GM18508 (cell line): ENCODE data around the gene KRTAP10-6.
"Not testable (repeated sequence)": the region's sequence is repeated elsewhere in the genome, so short reads cannot be mapped to it uniquely, and the experiment has no call there.

Experiments used
- ATAC-seq: cut with Tn5 transposase; IDR thresholded peaks from one replicate; pipeline ENCODE4 v1.9.1; 2021; ENCODE audit warnings: moderate number of reproducible peaks; ENCODE audit not compliant: insufficient read depth, unreplicated experiment

The KRTAP10-6 gene

GRCh38 chr21:44600118-44600978 is 8.0 kb upstream of the KRTAP10-6 start, which contains the start of gene KRTAP10-7:
TSS of gene KRTAP10-7 (plus strand) at chr21:44600597. CDS start at chr21:44600622, 25 bp downstream.
- not testable (repeated sequence) for ATAC-seq

GRCh38 chr21:44599264-44600029 is 7.1 kb upstream of the KRTAP10-6 start:
- no peak for ATAC-seq

DNA sequence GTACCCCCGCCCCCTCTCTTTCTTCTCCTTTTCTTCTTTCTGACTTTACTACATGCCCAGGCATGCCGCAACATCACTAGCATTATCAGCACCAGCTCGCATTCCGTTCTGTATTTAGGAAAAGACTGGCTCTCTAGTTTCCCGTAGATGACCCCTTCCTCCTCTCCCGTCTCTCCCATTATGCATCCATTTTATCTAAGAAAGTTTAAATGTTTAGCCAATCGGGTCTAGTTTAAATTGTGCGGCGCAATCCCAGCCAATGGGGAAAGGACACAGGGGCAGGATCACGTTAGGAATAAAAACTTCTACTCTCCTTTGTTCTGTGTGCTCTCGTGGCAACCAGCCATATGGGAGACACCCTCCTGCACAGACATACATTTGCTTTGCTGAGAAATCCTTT is 5.8 kb upstream of the KRTAP10-6 start:
- no peak for ATAC-seq

GRCh38 chr21:44596068-44596725 is 3.9 kb upstream of the KRTAP10-6 start:
- ATAC-seq, result no peak

GRCh38 chr21:44595524-44595923 is 3.2 kb upstream of the KRTAP10-6 start:
- ATAC-seq, result no peak

DNA sequence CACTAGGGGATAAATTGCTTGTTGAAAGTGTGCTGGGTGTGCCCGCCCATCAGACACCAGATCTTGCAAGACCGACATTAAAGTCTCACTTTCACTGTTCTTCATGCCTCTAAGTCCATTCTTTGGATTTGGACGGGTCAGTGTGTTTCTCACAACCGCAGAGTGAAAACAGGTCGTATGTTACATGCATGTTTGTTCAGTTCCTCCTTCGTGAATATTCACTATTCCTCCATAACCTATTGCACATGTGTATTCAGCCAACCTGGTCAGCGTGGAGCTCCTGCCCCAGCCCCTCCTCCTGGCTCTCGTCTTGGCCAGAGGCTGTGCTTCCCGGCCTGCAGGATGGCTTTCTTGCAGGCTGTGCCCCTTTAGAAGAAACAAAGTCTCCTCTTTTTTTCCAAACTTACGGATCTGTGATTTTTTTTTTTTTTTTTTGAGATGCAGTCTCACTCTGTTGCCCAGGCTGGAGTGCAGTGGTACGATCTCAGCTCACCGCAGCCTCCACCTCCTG is 2.2 kb upstream of the KRTAP10-6 start:
- no peak for ATAC-seq

DNA sequence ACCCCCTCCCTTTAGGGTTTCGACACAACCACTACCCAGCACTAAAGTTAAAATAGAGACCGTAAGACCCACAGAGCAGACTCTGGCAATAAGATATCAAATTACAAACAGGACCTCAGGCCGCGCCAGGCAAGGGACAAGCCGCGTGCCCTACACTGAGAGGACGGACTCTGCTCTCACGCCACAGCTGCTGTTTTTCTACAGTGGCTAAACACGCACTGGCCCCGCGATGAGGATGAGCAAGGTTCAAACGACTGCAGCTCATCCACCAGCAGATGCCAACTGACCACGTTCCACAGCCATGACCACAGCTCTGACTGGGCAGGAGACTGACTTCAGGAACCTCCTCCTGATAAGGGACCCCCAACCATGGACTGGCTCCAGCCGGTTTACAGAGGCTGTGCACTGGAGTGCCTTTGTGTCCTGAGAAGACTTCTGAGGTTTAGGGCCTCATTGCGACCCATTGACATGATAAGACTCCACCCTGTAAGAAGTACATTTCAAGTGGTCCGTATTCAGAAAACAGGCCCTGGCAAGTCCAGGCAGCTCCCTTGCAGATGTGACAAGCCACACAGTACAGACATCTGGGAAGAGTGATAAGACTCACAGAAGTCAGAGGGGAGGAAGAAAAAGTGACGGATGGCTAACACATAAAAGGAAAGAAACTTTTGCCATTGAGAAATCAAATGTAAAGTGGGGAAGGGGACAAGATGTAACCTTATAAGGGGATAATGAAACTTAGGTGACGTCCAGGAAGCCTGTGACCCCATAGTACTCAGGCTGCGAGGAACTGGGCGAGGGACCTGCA is 1.5 kb upstream of the KRTAP10-6 start:
- ATAC-seq, result no peak

- ATAC-seq, result not testable (repeated sequence)
Measured at GRCh38 chr21:44591801-44592130, 539 bp downstream of the KRTAP10-6 start.

DNA sequence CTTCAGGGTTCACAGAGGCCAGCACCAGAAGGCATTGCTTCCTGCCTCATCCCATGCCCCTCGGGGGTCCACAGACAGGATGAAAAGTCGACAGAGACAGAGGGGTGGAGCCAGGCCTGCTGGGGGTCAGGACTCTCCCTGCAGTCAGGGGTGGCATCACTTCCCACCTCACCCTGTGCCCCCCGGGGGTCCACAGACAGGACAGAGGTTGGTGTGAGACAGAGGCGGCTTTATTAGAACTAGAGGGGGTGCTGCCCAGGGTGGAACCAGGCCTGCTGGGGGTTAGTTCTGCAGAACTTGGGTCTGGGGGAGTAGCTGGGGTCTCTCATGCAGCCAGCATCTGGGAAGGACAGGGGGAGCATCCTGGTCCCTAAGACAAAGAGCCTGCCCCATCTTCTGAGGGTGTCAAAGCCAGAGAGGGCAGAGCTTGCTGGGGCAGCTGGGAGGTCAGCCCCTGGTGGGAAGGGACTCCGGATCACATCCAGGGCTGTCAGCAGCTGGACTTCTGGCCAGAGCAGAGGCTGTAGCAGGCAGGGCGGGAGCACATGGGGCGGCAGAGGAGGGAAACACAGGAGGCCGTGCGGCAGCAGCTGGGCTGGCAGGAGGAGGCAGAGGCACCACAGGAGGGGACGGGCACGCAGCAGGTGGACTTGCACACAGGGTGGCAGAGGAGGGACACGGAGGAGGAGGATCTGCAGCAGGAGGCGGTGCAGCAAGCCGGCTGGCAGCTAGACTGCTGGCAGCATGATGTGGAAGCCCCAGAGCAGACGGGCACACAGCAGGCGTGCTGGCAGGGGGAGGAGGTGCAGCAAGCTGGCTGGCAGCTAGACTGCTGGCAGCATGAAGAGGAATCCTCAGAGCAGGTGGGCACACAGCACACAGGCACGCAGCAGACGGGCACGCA is 1.2 kb downstream of the KRTAP10-6 start:
- not testable (repeated sequence) for ATAC-seq

DNA sequence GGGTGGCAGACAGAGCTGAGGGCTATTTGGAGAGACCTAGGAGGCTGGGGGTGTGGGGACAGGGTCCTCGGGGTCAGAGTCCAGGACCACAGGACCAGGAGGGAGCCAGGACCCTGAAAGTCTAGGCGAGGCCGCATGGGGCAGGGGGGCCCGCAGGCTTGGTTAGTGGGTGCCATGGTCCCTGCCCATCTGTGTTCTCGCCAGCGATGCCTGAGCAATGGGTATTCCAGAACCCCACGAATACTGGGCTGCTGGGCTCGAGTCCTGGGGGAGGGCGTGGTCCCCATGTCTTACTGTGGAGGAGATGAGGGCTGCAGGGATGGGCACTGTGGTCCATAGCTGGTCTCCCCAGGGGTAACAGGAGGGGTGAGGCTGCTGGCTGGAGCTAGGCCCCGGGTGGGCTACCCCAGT is 2.0 kb downstream of the KRTAP10-6 start:
- no peak for ATAC-seq

DNA sequence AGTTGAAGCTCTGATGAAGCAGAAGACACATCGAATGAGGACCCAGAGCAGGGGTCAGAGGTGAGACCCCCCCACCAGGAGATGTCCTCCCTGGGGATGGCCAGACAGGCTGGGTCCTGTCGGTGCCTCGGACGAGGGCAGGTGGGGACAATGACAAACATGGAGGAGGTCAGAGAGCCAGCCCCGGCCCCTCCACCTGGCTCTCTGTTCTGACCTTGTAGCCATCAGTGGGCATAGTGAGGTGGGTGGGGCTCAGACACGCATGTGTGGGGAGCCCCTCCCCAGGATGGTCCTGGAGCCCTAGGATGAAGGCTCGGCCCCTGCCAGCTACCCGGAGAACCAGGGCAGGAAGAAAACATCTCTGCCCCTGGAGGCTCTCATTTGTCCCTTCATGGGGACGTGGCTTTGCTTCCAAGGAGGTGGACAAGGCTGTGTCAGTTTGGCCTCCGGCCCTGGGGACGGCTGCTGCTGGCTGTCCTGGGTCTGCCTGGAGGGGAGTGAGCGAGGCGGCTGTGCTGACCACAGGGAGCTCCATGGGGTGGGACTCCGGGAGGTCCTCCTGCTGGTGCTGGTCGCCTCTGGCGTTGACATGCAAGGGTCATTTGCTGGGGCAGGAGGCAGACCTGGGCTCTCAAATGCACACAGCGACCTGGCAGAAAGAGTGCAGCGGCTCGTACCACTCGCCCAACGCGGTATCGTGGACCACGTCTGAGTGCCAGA is 2.6 kb downstream of the KRTAP10-6 start:
- ATAC-seq, result no peak

GRCh38 chr21:44589094-44589493 is 3.2 kb downstream of the KRTAP10-6 start:
- ATAC-seq, result no peak

- ATAC-seq, result no peak
Measured at GRCh38 chr21:44585892-44586291, 6.4 kb downstream of the KRTAP10-6 start.

GRCh38 chr21:44583800-44584147 is 8.5 kb downstream of the KRTAP10-6 start:
- ATAC-seq, result no peak

GRCh38 chr21:44583089-44583799 is 9.1 kb downstream of the KRTAP10-6 start:
- no peak for ATAC-seq

GRCh38 chr21:44582055-44582454 is 10.2 kb downstream of the KRTAP10-6 start:
- ATAC-seq, result no peak

GRCh38 chr21:44581158-44581557 is 11.1 kb downstream of the KRTAP10-6 start:
- ATAC-seq, result no peak
